HG02571 (cell line): Measurements from ENCODE around the gene ABCC12.
"Not testable (repeated sequence)": the region's sequence is repeated elsewhere in the genome, so short reads cannot be mapped to it uniquely, and the experiment has no call there.

Experiments
- ATAC-seq: cut with Tn5 transposase; IDR thresholded peaks from one replicate; pipeline ENCODE4 v1.9.1; 2021; ENCODE audit warnings: mild to moderate bottlenecking, moderate library complexity; ENCODE audit not compliant: unreplicated experiment

The ABCC12 gene

DNA sequence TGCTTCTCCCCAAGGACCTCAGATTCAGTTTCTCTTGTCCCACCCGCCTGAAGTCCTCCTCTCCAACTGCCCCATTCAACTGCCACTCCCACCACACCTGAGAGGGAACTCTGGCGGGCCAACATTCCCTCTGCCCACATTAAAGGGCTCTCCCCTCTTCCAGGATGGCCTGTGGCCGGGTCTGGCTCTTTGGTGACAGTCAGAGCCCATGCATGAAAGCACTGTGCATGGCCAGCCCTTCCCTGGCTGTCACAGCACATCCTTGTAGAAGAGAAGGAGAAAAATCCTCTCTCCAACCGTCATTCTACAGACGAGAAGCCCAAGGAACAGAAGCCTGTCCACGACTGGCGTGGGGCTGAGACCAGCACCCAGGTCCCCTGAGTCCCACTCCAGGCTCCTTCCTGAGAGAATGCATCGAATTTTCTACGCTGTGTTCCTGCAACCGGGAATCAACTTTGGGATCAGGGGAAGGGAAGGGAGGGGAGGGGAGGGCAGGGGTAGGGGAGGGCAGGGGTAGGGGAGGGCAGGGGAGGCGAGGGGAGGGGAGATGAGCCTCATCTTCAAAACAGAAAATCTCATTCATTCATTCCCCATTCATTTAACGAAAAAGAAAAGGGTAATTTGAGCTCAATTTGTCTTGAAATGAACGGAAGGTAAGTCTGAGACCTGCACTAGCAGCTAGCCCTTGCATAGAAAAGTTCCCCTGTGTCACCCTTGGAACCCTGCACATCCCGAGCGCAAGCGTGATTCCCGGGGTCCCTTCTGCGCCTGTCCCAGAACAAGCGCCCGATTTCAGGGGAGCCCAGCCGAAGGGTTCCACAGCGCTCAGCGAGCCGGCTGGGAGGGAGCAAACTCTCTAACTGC lies at the start of gene ABCC12:
Gene ABCC12 (minus strand): TSS at position 68 of the 864 bp plus-strand sequence. CDS start 9,569 bp downstream, outside the sequence.
- no peak for ATAC-seq

DNA sequence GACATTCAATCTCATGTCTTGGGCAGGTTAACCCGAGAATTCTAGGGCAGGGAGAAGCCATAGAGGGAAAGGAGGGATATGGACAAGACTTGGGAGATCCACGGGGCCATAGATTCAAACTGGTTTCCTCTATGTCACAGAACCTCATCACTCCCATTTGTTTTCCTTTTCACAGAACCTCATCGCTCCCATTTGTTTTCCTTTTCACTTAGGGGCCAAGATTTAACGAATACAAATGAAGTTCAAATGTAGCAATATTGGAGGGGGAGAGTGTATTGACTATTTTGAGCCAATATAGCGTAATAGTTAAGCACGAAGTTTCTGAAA lies 49.0 kb upstream of the ABCC12 start:
- ATAC-seq, result no peak

DNA sequence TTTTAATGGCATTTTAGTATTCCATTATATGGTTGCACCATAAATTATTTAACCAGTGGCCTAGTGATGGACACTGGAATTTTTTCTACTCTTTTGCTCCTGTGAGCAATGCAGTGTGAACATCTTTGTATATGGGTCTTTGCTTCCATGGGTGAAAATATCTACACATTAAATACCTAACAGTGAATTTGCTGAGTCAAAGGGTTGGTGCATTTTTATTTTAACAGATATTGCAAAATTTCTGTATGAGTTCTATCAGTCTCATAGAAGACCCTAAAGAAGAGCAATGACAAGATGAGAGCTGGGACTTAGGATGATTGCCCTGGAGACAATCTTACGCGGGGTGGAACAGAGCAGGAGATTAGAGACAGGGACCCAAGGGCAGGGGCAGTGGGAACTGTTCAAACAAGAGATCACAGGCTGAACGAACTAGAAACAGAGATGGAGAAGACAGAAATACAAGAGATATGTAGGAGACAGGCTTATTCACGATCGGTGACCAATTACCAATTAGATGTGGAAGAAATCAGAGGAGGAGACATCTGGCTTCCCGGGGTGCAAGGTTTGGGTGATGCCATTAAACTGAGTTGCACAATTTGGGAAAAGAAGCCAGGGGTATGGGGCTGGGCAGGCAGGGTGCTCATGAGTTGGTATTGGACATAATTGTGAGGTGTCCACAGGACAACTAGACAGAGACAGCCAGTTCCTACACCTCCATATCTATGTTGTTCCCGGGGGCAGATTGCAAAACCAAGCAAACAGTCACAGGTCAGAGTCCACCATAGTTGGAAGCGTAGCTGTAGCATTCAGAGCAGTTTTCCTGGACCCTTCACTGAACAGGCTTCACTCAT lies 48.4 kb upstream of the ABCC12 start:
- ATAC-seq, result no peak

DNA sequence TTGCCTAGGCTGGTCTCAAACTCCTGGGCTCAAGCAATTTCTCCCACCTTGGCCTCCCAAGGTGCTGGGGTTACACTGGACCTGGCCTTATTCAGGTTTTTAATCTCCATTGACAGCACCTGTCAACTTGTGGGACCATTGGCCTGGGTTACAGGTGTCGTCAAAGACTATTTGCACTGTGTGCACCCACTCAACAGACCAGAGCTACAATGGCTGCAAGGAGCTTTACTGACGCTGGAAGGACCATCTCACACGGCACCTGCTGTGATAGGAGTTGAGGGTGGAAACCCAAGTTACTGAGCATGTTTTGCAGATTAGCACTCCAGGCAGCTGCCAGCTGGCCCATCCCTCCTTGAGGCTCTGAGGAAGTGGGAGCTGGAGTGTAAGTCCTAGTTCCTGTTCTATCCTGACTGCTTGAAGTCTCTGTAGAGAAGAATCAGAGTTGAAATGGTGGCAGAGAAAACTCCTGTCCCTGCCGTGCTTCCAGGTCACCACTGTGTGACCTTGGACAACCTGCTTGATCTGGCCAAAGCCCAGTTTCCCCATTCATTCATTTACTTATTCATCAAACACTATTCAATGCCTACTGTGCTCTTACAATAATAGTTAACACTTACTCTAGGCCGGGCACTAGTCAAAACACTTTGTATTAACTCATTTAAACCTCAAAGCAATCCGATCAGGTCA lies 45.9 kb upstream of the ABCC12 start:
- no peak for ATAC-seq

DNA sequence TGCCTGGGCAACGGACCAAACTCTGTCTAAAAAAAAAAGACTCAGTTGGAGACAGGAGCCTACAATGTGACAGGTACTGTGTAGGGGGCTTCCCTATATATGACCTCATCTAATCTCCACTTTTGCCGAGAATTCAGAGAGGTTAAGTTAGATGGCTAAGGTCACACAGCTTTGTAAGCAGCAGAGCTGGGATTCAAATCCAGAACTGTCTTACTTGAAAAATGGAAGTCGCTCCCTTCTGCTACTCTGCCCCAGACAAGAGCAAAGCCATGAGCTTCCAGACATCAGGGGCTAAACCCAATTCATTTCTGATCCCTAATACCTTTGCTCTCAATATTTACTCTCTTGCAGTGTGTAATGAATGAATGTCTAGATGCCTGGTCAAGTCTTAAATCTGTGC lies 41.5 kb upstream of the ABCC12 start:
- no peak for ATAC-seq

DNA sequence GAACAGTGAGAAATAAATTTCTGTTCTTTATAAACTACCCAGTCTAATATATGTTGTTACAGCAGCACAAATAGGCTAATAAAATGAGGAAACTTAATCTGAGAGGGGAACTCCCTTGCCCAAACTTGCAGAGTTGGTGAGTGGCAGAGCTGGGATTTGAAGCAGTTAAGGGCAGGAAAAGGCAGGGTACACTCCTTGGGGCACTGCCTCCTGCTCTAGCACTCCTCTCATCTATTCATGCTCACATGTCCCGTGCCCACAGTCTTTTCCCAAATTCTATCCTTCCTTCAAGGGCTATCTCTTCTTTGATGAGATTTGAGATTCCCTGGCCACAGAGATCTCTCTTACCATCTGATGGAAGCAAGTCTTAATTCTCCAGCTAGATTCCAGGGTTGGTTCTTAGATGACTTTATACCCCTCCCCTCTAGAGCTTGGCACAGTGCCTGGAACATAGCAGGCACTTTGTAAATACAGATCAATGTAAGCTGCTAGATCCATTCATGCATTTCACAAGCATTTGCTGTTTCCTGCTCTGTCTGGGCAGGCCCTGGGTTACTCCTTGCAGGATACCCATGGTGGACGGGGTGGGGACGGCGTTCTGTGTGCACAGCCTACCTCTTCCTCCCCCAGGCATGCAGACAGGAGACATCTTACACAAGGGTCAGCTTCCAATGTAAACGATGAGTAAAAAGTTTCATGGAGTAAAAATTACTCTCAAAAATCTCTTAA lies 39.2 kb upstream of the ABCC12 start:
- no peak for ATAC-seq

DNA sequence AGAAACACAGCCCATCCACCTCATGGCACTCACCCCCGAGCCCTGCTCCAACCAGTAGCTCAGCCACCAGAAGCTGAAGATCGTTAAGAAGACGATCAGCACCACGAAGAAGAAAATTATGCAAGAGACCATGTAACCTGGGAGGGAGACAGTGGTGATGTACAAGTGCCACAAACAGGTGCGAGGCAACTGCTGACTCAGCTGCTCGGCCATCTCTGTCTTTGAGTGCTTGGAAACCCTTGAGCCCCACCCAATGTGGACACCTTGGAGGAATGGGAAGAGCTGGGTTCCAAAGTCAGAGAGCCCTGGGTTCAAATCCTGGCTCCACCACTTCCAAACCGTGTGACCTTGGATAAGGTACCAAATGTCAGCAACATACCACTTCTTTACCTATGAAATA lies 38.1 kb upstream of the ABCC12 start:
- ATAC-seq, result no peak

DNA sequence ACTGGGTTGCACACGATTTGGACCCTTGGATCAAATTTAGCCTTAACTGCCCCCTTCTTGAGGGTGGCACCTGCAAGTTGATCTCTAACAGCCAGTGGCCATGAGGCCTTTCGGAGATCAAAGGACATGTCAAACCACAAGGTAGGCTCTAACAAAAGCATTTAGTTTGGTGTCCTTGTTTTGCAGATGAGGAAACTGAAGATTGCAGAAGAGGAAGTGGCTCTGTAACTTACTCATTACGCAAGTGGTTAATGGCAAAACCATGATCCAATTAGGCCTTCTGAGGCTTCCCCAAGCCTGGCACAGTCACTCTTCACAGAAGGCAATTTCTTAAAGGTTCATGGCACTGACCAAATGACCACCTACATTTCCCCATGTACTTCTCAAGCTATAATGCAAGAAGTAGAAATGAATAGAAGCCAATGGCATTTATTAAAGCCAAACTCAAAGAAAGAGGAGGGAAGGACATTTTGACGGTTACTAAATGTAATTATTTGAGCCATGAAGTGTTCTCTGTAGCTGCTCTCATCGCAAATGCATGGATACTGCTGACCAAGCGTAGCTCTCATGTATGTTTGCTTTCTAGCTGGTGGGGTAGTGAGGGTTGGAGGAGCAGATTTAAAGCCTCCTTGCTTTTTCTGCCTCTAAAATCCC lies 32.8 kb upstream of the ABCC12 start:
- no peak for ATAC-seq

DNA sequence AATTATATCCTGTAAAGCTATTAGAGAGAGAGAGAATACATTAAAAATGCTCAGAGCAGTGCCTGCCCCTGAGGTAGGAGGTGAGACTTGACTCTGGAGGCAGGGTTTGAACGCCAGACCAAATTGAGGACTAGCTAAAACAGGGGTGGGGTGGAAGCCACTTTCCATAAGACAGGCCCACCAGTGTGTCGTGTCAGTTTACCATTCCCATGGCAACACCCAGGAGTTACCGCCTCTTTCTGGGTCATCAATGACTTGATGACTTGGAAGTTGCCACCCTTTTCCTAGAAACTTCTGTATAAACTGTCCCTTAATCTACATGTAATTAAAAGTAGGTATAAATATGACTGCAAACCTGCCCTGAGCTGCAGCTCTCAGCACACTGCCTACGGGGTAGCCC lies 32.0 kb upstream of the ABCC12 start:
- ATAC-seq, result no peak

DNA sequence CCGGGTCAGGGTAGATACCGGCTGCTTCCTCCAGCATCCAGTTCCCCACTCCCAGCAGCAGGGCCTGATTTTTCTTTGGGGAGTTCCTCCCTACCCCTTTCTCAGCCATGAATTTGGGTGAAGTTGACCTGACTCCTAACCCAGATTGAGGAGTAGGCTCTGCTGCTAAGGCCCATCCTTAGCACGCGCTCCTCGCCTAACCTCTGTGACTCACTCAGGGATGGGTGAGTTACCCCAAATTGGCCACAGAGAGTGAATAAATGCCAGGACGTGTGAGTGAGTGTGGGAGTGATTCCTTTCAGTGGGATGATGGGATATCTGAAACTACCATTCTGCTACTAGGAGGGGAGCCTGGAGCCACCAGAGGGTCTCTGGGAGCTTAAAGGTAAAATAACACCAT lies 28.9 kb upstream of the ABCC12 start:
- no peak for ATAC-seq

DNA sequence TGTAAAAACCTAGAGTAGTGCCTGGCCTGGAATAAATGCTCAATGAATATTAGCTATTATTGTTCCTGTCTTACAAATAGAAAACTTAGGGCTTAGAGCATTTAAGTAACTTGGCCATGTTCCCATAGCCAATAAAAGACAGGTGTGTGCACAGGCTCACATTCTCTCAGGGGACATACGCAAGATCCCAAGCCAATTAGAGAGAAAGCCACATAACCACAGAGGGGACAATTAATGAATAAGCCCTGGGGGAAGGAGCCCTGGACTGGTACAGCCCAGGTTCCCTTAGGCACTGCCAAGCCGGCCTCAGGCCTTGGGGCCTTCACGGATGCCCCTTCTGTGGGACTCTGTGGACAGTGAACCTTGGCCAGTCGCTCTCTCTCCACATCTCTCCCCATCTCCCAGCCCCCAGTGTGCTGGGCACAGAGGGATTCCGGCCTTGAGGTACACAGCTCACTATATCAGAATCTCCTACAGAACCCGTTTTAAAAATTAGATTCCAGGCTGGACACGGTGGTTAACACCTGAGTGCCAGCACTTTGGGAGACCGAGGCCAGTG lies 27.3 kb upstream of the ABCC12 start:
- no peak for ATAC-seq

DNA sequence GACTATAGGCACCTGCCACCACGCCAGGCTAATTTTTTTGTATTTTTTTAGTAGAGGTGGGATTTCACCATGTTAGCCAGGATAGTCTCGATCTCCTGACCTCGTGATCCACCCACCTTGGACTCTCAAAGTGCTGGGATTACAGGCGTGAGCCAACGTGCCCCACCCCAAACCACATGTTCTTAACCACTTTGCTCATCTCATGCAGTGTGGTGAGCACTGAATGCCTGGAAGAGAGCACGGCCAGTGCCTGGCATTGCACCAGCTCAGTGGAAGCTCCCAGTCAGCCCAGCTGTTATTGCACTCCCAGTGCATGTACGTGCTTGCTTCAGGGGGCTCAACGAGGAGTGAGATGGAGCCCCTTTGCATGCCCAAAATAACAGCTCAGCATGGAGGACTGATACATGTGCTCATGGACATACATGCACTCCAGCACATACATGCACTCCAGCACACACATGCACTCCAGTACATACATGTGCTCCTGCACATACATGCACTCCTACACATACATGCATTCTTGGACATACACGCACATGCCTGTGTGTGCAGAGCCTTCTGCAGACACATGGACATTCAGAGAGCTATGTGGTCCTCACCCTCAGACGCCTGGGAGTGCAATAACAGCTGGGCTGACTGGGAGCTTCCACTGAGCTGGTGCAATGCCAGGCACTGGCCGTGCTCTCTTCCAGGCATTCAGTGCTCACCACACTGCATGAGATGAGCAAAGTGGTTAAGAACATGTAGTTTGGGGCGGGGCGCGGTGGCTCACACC lies 26.1 kb upstream of the ABCC12 start:
- ATAC-seq, result not testable (repeated sequence)

DNA sequence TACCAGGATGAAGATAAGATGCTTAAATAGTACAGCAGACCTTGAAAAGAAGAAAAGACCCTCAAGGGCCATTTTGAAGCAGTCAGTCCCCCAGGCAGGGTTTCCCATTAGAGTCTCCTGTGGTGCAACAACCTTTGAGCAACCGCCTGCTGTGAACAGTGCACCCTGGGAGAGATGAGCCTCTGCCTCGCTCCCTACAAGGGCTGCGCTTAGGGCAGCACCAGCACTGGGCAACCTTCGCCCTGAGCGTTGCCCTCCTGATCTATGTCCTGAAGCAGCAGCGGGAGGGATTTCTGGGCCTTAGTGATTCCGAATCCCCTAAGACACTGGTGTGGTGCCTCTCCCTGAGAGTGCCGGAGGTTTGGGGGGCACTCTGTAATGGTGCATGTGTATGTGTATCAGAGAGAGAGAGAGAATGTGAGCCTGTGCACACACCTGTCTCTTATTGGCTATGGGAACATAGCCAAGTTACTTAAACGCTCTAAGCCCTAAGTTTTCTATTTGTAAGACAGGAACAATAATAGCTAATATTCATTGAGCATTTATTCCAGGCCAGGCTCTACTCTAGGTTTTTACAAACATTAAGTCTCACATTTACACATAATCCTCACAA lies 25.2 kb upstream of the ABCC12 start:
- ATAC-seq, result no peak

DNA sequence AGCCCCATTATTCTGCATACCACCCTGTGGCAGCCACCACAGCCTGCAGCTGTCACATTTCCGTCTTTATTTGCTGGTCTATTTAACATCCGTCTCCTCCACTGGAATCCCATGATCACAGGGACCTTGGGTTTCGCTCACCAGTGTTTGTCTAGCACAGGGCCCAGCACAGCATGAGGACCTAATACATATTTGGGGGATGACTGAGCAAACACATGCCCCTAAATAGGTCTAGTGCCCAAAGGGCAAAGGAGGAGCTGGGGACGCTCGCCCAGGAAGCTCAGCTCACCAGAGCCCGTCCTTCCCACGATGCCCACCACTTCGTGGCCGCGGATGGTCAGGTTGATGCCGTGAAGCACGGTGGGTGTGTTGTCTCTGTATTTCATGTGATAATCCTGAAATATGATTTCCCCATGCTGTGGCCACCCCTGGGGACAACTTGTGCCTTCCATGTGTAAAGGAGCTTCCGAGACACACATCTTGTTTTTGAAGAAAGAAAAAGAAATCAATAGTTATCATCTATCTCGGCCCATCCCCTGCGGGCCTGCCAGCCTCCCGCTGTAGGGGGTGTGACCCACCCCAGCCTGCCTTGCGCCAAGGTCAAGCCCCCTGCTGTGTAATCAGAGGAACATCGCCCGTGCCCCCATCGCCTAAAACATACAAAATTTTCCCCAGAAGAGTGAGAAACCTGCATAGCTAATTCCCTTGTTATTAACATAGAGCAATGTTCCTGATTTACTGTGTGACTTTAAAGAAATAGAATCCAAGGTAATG lies 21.0 kb upstream of the ABCC12 start:
- ATAC-seq, result no peak

DNA sequence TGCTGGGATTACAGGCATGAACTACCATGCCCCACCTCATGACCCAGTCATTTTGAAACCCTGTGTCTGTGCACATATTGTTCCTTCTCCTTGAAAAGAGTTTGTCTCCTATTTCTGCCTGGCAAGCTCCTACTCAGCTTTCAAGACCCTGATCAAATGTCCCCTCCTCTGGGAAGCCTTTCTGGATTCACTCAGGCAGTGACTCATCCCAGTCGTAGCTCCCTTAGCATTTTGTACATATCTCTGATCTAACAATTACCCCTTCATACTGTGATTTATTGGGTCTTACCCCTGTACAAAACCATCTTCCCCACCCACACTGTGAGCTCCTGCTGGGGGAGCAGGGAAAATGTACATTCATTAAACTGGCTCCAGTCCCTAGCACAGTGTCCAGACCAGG lies 18.1 kb upstream of the ABCC12 start:
- no peak for ATAC-seq

DNA sequence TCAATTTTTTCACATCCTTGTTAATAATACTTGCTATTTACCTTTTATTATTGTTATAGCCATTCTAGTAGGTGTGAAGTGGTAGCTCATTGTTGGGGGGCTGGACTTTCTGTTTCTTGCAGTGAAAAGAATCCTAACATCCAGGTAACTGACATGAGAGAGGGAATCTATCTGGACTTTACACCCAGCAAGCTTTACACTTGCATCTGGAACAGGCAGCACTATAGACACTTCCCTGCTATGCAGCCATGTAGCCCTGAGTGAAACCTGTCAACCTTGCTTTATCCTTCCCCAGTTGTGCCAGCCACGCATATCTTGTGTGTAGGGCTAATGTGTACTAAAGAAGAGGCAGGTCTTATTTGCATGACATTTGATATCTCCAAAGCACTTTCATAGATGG lies 16.9 kb upstream of the ABCC12 start:
- no peak for ATAC-seq

DNA sequence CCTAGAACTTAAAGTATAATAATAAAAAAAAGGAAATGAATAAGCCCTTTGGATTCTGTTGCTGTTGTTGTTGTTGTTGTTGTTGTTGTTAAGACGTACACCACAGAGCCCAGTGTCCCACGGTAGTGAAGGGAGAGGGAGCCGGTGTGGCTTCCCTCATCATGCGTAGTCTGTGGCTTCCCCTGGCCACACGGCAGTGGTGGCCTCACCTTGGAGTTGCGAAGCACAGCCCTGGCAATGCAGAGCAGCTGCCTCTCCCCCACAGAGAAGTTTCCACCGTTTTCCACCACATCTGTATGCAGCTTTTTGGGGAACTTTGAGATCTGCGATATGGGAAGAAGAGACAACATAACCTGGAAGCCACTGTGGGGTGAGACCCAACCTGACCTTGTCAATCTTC lies 14.1 kb upstream of the ABCC12 start:
- ATAC-seq, result no peak

DNA sequence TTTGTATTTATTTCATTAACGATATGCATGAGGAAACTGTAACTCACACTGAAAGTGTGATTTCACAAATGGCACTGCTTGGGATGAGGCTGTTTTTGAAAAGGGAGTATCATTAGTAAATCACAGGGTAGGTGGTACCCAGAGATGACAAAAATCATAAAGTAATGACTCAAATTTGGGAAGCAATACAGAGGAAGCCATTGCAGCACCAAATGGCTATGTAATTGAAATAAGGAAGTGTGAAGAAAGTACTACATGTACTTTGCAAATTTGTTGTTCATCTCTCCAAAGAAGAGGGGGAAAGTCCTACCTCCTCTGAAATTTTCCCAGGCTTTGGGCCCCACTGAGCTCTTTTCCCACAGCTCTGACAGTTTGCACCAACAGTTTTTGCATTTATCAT lies 12.3 kb upstream of the ABCC12 start:
- no peak for ATAC-seq
